Renal pelvis (tissue), 4 donors: Measurements from ENCODE around the gene TMCC1. TPM values are rescaled to one million over a fixed set of nuclear protein-coding genes. Genes with fewer than 3 reads are reported as not detected.
"Not testable (repeated sequence)": the region's sequence is repeated elsewhere in the genome, so short reads cannot be mapped to it uniquely, and the experiment has no call there.

Experiments used
- DNase-seq: peaks from one replicate; pipeline ENCODE4 v3.0.0-alpha.2; 2013
- polyA plus RNA-seq, 3 donors: library from polyadenylated mRNA; unstranded; fragments of 120-200 nt; gene quantifications; one replicate each; pipeline ENCODE4 v1.2.1, GENCODE V29; 2013; ENCODE audit not compliant: insufficient read length in 3 of 3

The TMCC1 gene
- polyA plus RNA-seq, 3 donors: 22.2 to 28.4 (median 22.8) TPM

DNA sequence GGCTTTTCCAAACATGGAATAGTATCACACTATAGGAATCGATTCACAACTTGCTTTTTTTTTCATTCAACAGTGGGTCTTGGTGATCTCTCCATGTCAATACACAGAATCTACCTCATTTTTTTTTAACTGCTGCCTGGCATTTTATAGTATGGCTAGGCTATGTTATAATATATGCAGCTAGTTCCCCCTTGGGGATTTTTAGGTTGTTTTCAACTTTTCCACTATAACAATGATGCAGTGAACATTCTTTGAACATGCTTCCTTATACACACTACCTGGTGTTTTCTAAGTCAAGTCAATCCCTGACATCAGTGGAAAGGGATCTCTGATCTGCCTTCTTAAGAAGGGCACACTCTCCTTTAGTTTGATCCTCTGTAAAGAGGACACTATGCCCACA, 240.5 kb downstream of the TMCC1 start:
- DNase-seq: no peak

DNA sequence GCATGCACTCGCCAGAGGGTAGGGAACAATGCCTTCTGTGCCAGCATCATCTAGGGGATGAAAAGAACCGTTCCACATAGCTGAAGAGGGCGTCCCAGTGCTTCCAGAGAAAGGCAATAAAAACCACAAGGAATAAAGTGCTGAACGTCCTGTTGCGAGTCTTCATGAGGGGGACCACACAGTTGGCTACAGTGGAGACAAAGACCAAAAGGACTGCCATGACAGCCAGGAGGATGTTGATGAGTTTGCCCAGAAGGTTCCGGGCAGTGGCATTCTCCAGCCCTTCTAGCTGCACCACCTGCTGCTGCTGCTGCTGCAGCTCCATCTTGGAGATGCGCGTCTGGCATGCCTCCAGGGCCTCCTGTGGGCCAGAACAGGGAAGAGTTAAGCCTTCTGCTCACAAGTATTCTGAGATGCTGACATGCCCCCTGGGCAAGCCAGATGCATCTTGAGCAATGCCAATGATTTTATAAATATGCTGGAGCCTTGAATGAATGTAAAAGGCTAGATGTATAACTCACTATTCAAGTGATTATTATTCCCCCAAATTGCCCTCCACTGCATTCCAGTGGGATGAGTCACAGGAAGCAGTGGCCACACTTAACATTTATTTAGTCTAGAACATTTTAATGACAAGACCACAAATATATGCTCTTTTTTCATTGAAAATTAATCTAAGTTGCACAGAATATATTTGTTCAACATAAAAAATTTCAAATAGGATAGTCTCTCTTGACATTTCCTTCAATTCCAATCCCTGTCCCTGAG, 241.9 kb downstream of the TMCC1 start:
- no peak for DNase-seq

DNA sequence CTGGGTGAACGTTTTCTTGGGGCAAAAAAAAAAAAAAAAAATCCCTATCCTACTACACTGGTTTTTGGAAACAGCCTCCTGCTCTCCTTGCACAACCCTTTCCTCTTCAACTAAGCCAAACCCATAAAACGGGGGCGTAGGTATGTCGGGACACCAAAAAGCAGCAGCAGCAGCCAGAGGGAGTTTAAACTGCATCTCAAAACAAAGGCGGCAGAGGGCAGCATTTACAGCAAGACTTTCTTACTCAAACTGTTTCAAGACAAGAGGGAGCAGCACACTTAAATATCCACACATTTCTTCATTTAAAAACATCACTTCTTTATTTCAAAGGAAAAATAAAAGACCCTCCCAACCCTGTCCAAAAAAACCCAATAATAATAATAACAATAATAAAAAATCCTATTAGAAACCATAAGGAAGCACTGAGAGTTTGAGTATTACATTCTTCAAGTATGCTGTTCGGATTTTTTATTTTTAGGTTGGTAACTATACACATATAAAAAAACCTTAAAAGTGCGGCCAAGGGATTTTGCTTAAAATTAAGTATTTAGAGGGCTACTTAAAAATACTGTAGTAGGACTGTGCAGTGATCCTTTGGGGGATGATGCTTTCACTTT, 243.1 kb downstream of the TMCC1 start:
- peak; percentile 53 for DNase-seq

DNA sequence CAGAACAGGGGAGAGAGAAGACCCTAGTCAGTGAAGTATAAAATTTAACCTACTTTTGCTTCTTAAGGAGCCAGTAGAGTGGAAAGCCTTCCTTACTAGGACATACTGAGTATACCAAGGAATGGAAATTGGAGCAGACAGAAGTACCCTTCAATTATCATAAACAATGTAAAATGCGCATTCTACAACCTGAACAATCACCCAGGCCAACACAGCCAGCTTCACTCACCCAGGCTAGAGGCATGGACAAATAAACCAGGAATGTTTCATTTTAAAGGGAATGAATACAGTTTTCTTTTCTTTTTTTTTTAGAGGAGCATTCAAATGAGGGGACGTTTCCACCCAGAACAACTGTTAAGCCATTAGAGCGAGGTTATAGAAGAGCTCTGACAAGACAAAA, 245.1 kb downstream of the TMCC1 start:
- DNase-seq: no peak

DNA sequence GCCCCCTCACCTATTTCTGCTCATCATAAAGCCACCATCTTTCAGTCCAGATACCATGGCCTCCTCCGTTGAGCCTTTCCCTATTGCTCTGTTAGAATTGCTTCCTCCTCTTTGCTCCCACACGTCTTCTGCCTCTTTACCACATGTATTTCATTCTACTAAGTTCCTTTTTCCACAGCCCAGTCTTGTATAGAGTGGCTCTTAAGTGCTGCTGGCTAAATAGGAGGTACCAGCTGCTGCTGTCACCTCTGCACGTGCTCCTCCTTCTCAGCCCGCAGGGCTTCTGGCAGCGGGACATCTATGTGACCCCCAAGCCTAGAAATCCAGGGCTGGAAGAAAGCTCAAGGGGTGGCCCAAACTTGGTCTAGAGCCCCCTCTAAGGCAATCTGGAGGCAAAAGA, 248.2 kb downstream of the TMCC1 start:
- no peak for DNase-seq

DNA sequence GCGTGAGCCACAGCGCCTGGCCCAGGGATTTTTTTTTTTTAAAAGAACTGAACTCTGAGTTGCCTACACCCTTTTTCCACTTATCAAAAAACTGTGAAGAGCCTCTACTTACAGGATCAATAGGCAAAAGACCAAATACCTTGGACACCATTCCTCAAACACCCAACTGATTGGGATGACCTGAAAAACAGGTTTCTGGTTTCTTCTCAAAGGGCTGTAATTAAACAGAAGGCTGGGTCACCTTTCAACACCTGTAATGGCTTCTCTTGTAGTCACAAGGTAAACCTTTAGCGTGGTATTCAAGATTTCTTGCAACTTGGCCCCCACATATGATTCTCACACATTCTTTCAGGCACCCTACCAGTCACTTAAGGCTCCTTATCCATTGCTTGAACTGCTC, 248.7 kb downstream of the TMCC1 start:
- DNase-seq: no peak

DNA sequence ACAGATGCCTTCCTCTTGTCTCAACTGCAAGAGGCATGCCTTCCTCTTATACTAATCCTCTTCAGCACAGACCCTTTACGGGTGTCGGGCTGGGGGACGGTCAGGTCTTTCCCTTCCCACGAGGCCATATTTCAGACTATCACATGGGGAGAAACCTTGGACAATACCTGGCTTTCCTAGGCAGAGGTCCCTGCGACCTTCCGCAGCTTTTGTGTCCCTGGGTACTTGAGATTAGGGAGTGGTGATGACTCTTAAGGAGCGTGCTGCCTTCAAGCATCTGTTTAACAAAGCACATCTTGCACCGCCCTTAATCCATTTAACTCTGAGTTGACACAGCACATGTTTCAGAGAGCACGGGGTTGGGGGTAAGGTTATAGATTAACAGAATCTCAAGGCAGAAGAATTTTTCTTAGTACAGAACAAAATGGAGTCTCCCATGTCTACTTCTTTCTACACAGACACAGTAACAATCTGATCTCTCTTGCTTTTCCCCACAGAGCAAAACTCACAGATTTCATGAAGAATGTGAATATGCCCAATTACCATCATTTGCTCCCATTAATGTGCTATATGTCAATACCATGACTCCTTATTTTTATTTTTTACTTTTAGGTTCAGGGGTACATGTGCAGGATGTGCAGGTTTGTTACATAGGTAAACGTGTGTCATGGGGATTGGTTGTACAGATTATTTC, 251.8 kb downstream of the TMCC1 start:
- not testable (repeated sequence) for DNase-seq

DNA sequence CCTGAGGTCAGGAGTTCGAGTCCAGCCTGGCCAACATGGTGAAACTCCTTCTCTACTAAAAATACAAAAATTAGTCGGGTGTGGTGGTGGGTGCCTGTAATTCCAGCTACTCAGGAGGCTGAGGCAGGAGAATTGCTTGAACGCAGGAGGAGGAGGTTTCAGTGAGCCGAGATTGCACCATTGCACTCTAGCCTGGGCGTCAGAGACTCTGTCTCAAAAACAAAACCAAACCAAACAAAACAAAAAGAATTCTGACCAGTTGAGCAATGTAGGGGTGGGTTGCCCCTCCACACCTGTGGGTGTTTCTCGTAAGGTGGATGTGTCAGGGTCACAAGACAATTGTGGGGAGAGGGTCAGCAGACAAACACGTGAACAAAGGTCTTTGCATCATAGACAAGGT, 252.5 kb downstream of the TMCC1 start:
- not testable (repeated sequence) for DNase-seq

DNA sequence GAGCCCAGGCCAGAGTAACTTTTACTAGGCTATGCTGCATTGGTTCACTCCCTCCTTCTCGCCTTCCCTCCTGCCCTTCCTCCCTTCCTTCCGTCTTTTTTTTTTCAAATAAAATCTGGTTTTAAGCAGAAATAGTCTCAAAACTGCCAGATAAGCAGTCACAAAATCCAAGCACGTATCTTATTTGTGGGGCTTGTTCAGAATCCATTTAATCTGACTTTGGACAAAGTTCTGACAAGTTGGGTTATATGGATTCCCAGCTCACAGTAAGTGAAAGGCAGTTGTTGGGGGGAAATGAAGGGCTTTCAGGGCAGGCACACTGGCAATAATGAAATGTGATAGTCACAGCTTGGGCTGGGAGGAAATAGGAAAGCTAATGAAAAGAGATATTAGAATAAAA, 255.0 kb downstream of the TMCC1 start:
- DNase-seq: no peak

DNA sequence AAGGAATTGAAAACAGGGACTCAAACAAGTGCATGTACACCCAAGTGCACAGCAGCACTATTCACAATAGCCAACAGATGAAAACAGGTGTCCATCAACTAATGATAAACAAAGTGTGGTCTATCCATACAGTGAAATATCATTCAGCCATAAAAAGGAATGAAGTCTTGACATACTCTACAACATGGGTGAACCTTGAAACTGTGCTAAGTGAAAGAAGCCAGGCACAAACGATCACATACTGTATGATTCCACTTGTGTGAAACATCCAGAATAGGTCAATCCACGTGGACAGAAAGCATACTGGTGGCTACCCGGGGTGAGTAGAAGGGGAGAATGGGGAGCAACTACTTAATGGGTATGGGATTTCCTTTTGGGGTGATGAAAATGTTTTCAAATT, 257.4 kb downstream of the TMCC1 start:
- DNase-seq: no peak

DNA sequence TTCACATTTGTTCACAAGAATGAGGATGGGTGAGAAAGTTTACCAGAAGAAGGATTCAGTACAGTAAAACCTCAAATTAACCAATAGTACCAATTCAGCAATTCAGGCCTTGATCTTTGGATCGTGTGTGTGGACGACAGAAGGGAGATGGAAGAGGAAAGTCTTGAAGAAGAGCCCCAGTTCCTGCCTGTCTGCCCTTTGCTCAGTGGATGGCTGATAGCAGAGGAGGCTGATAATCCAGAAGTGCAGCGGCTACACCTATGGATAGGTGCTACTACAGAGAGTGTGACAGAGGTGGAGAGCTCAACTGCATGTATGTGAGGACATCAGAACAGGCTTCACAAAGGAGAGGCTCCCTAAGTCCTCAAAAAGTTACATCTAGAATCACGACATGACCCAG, 257.9 kb downstream of the TMCC1 start:
- no peak for DNase-seq

DNA sequence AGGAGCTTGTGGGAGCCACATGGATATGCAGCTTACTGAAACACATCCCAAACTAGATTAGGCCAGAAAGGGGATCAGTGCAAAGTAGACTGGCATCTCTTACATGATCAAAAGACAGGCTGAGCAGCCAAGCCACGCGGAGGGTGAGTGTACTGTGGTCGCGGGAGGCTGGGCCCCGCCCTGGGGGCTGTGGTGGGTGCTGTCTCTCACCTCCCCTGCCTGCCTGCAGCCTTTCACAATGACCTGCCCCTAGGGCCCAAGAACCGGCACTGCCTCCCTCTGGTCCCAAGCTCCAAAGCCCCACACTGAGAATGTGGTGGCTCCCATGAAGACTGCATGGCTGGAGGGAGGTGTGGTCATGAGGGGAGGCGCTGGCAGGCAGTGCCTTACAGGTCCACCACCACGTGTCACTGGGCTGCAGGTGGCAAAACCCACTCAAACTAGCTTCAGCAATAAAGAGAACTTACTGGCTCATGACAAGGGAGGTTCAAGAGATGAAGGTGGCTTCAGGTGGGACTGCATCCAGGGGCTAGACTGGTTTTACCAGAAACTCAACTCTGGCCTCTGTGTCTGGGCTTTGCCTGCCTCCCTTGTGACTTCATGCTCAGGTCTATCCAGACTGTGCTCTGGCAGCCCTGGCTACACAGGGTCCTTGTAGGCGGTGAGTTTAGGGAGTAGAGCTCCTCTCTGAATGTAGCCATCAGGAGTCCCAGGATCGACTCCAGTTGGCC, 259.6 kb downstream of the TMCC1 start:
- no peak for DNase-seq

DNA sequence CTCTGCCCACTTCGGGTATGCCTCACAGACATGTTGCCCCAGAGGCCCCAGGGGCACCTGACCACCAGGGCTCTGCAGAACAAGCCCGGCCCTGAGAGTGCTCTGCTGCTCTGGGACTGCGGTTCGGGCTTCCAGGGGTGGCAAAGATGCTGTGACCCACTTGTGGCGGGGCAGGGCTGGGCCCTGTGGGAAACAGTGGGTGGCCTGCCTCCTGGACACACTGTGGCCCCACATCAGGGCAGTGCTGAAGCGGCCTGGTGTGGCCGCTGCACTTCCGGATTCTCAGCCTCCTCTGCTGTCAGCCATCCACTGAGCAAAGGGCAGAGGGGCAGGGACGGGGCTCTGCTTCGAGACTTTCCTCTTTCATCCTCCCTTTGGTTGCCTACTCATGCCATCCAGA, 260.5 kb downstream of the TMCC1 start:
- no peak for DNase-seq

DNA sequence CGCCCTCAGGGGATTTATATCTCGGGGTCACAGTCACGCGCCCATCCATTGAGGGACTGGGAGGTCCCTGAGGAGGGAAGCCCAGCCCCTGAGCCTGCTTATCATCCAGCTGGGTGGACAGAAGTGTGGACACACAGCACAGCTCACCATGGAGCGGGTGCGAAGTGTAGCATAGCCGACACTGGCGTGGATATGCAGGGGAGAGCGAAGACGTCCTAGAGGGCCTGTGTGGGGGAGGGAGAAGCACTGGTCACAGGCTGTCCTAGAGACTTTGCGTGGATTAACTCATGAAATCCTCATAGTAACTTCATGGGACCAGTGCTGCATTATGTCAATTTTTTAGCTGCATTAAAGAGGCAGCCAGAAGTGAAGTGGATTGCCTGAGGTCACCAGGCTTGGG, 261.0 kb downstream of the TMCC1 start:
- no peak for DNase-seq

DNA sequence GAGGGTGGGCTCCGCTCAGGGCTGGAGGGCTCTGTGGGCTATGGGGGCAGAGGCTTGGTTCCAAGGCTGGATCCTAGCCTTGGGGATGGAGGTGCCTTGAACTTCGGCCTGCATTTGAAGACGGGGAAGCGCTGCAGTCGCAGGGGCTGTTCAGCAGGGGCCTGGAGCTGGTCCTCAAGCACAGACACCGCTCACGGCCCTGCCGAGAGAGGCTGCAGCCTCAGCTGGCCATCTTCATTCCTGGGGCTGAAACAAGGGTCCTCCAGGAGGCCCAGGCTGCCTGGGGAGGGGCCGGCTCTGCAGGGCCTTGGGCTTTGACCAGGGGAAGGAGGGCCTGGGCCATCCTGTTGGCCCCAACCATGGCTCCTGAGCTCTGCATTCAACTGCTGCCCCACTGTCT, 261.5 kb downstream of the TMCC1 start:
- no peak for DNase-seq

DNA sequence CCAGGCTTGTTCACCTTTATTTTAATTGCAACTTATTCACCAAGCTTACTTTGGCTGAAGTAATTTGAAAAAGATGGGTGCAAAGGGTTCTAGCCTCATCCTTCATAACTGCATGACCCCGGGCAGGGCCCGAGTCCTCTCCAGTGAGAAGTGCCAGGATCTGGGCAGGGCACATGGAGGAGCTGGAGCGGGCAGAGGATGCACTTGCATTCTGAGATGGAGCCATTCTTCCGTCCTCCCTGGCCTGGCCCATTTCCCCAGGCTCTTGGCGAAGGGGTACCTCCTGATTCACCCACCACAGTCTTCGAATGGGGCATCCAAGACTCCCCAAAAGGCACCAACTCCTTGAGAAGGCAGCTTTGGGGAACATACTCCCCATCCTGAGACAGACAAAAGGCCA, 264.5 kb downstream of the TMCC1 start:
- DNase-seq: no peak

DNA sequence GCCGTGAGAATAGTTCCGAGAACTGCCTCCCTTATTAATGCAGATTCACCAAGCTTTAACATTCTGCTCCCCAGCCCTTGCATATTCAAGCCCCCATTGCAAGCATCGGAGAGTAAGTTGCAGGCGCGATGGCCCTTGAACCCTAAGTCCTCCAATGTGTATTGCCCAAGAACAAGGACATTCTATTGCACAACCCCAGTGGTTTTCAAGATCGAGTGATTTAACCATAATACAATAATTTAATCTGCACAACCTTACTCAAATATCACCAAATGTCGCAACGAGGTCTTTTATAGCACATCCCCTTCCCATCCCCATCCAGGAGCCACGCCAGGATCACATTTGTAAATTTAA, 265.4 kb downstream of the TMCC1 start:
- DNase-seq: no peak

DNA sequence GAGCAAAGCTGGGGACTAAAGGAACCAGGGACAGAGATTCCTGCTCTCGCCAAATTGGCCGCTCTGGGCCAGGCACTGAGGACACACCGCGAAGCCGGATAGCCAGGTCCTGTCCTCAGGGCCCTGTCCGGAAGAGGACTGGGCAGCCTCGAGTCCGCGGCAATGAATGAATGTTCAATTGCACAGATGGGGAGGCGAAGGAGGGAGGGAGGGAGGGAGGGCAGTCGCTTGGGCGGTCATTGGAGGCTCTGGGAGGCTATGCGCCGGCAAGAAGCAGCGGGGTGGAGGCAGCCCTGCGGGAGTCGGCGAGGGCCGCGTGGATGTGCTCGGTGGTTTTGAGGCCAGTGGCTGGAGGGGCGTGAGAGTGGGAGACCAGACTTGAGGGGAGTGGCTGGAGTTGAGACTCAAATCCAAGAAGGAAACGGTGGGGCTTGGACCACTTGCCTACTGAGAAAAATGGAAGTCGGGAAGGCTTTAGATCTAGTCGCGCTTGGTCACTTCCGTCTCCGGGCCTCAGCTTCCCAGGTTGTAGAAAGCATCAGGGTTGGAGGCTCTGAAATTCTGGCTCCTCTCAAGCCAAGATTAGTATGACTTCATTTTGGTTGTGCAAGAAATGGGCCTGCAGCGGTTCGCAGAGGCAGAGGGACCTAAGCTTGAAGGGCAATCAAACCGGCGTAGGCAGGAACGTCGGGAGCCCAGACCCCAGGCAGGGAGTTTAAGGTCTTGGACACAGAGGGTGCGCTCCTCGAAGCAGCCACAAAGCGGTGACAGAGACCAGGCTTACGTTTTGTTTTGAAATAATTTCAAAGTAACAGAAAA, 266.0 kb downstream of the TMCC1 start:
- peak; percentile 87 for DNase-seq

DNA sequence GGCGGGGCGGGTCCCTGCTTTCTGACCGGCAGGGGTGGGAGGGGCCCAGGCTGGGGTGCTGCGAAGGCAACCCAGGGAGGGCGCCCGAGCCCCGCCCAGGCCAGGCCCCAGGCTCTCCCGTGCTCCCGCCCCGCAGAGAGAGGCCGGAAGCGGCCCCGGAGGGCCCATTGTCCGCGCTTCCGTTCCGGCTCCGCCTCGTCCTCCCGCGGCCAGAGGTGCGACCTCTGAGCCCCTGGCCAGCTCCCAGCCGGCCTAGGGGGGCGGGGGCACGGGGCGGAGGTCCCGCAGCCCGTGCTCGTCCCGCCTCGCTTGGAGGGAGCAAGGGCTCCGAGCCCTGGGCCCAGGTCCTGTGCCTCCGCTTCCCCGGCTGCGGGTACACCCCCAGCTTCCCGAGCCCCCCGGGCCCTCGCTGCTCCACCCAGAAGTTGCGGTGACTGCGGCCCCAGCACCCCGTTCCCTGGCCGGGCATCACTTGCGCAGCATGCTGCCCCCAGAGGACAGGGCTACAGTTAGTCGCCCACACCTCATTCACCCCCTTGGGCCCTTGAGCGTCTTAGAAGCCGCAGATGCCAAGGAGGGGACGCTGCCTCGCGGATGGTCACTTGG, 266.7 kb downstream of the TMCC1 start:
- no peak for DNase-seq

DNA sequence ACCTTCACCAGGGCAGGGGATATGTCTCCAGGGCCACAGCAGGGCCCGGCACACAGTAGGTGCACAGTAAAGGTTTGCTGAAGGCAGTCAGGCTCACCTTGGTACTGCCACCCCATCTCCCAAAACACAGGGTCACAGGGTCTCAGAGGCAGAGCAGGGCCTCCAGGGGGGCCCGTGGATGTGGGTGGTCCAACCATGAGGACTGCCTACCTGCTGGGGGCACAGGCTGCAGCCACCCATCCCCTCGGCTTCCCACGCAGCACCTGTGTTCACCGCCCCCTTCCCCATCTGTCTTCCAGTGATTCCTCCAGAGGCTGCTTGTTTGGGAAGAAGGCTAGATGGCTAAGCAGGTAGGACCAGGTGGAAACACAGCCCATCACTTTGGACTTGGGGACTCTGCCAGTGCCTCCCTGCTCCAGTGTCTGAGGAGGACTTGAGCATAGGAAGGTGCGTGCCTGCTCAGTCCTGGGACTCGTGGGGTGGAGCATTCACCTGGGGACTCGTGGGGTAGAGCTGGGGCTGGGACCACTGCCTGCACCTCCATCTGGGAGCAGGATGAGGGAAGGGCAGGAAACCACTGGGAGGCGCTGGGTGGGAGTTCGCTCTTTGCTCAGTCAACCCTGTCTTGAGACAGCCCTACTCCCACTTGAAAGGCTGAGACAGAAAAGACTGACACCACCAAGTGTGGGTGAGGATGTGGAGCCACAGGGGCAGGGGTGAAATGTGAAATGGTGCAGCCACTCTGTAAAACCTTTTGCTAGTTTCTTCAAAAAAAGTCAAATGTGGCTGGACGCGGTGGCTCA, 268.2 kb downstream of the TMCC1 start:
- DNase-seq: no peak
